Spleen (tissue), 11 donors: Measurements from ENCODE around the gene ZBTB4. TPM values are rescaled to one million over a fixed set of nuclear protein-coding genes. Genes with fewer than 3 reads are reported as not detected.

ENCODE experiments used
- DNase-seq: peaks from one replicate; pipeline ENCODE4 v3.0.0-alpha.2; 2020
- H3K27ac ChIP-seq, 8 donors: fragments of 200-600 bp; sonication (generic) in 7 of 8; 1 replicate in 4 of 8; 2 replicates in 4 of 8; pipeline versions ENCODE4 v1.5.0 to v1.8.0; 2016 to 2021; ENCODE audit warnings: inconsistent platforms in 4 of 8, mild to moderate bottlenecking in 4 of 8, moderate library complexity in 1 of 8
- H3K27me3 ChIP-seq, 7 donors: fragments of 200-600 bp; sonication (generic) in 6 of 7; replicated peaks in 1 of 7; 1 replicate in 4 of 7; 2 replicates in 3 of 7; pipeline versions ENCODE4 v1.5.0 to v1.8.0; 2016 to 2021; ENCODE audit warnings: inconsistent platforms in 3 of 7, mild to moderate bottlenecking in 1 of 7
- H3K36me3 ChIP-seq, 6 donors: fragments of 200-600 bp; sonication (generic) in 5 of 6; 1 replicate in 4 of 6; 2 replicates in 2 of 6; pipeline versions ENCODE4 v1.5.0 to v1.8.0; 2016 to 2021; ENCODE audit warnings: inconsistent platforms in 2 of 6
- H3K4me1 ChIP-seq, 6 donors: fragments of 200-600 bp; sonication (generic) in 5 of 6; 1 replicate in 3 of 6; 2 replicates in 3 of 6; pipeline versions ENCODE4 v1.5.0 to v1.8.0; 2016 to 2021; ENCODE audit warnings: inconsistent platforms in 3 of 6
- H3K4me3 ChIP-seq, 8 donors: fragments of 200-600 bp; sonication (generic) in 7 of 8; 1 replicate in 4 of 8; 2 replicates in 4 of 8; pipeline versions ENCODE4 v1.5.0 to v1.8.0; 2016 to 2021; ENCODE audit warnings: inconsistent platforms in 4 of 8, mild to moderate bottlenecking in 4 of 8, moderate library complexity in 2 of 8
- H3K9me3 ChIP-seq, 8 donors: fragments of 200-600 bp; sonication (generic) in 7 of 8; 1 replicate in 4 of 8; 2 replicates in 4 of 8; pipeline versions ENCODE4 v1.5.0 to v1.8.0; 2016 to 2021; ENCODE audit warnings: inconsistent platforms in 4 of 8
- POLR2A ChIP-seq, 3 donors: fragments of 450-650 bp; IDR thresholded peaks; one replicate each; pipeline ENCODE4 v1.5.1; 2017; ENCODE audit warnings: antibody characterized with exemption in 3 of 3, mild to moderate bottlenecking in 1 of 3
- POLR2AphosphoS5 ChIP-seq, 3 donors: sonication (generic); formaldehyde crosslinking; IDR thresholded peaks; one replicate each; pipeline ENCODE4 v1.5.1; 2017; ENCODE audit warnings: antibody characterized with exemption in 3 of 3
- WGBS, 5 donors: extraction: QIAGEN DNeasy Blood & Tissue Kit in 3 of 5; methylation state at CpG; one replicate each; pipeline versions ENCODE4 v1.1.5 to v1.1.7; 2013 to 2018; 5-methylcytosine and 5-hydroxymethylcytosine counted together
- intact Hi-C: fragments of 100-400 bp; cut with DNase I; formaldehyde crosslinking; loops from one replicate; pipeline ENCODE4 v1.15.0; 2023; ENCODE audit warnings: low total_unique reads
- polyA plus RNA-seq, 3 donors: library from polyadenylated mRNA; stranded (reverse); fragments of 200-250 nt; gene quantifications; one replicate each; pipeline ENCODE4 v1.2.1, GENCODE V29; 2013
- total RNA-seq, 7 donors: library from RNA; depleted of rRNA in 3 of 7; stranded (reverse); fragments of >200 nt in 3 of 7; fragmentation: NEBNext Ultra II Directional in 4 of 7; extraction: Animal tissue kit (Norgen Biotek cat#: 25700) in 4 of 7; gene quantifications; one replicate each; pipeline versions ENCODE4 v1.1.0 to v1.2.1, GENCODE V29; 2016 to 2021
- TF ChIP-seq, protein P1 (sequence below), 11 experiments: fragments of 200-600 bp in 7 of 11; fragments of 450-650 bp in 4 of 11; sonication (generic) in 4 of 11; IDR thresholded peaks in 8 of 11; conservative IDR thresholded peaks in 3 of 11; 1 replicate in 7 of 11; 2 replicates in 4 of 11; pipeline versions ENCODE4 v1.4.0 to v1.8.0; 2016 to 2021; ENCODE audit warnings: antibody characterized with exemption in 11 of 11, inconsistent platforms in 4 of 11, mild to moderate bottlenecking in 1 of 11
- donor health status: healthy with polysubstance abuse.
- donor health status: DM: no; HTN: no; CAD: no; lungs with moderate emphysema.
- donor health status: DM: no; HTN: no; CAD: no.
- donor health status: Bipolar disorder and iron deficiency.
- donor health status: healthy.
- donor health status: DM: no; HTN: no; CAD: no.
- donor health status: DM: yes; HTN: yes; CAD: no.

Gene ZBTB4
- total and polyA plus RNA-seq, 10 donors, result 10.5 to 68.8 (median 42.2) TPM

- intact Hi-C loops, result no loop called here
- TF ChIP-seq POLR2AphosphoS5 (IDR thresholded peaks at IDR 0.05) (peak in 1 of 3 donors; percentile 49), POLR2A (IDR thresholded peaks at IDR 0.05) (no peak)
- Histone ChIP-seq H3K27ac (no peak overlapping the region), H3K4me1 (peaks cover 36 to 71% (median 65%) of the 10 kb centered on the region in 6 donors), H3K36me3 (no peaks in the 10 kb centered on the region), H3K27me3 (peaks cover 0 to 68% (median 33%) of the 10 kb centered on the region in 7 donors), H3K9me3 (no peaks in the 10 kb centered on the region), H3K4me3 (peak overlapping the region; percentile 8 to 84 (median 24))
- peak; percentile 85 for DNase-seq
- WGBS, 5 donors, result 1 to 6% (median 2%) methylated on average over 37 to 46 of the region's 46 CpGs
Observed at GRCh38 chr17:7440113-7440833, 39.2 kb downstream of the ZBTB4 start.

GRCh38 chr17:7439462-7440112, 39.8 kb downstream of the ZBTB4 start, which contains the start of gene FGF11:
Gene FGF11, plus strand, starts transcription at chr17:7439512. Its CDS starts 109 bp downstream, at chr17:7439621.
- Histone ChIP-seq H3K36me3 (no peaks in the 10 kb centered on the region), H3K27ac (peak within 1 kb of the TSS in 6 of 8 donors; percentile 54 to 93 (median 87)), H3K4me3 (peak within 1 kb of the TSS; percentile 8 to 84 (median 70)), H3K4me1 (peaks cover 31 to 71% (median 60%) of the 10 kb centered on the region in 6 donors), H3K9me3 (no peaks in the 10 kb centered on the region), H3K27me3 (peaks cover 0 to 61% (median 28%) of the 10 kb centered on the region in 7 donors)
- DNase-seq, result no peak
- intact Hi-C loops, result loop anchor here (5.0 kb wide), 2 partner anchors 82 to 123 kb away; partner anchors contain the start of genes SENP3 and TMEM95
- whole genome bisulfite sequencing, 5 donors, result 2 to 6% (median 2%) methylated on average over 9 to 50 of the region's 50 CpGs
- peak in 2 of 3 donors; percentile 20 to 42 for TF ChIP-seq POLR2AphosphoS5 (IDR thresholded peaks at IDR 0.05)
- TF ChIP-seq POLR2A (IDR thresholded peaks at IDR 0.05), result no peak

DNA sequence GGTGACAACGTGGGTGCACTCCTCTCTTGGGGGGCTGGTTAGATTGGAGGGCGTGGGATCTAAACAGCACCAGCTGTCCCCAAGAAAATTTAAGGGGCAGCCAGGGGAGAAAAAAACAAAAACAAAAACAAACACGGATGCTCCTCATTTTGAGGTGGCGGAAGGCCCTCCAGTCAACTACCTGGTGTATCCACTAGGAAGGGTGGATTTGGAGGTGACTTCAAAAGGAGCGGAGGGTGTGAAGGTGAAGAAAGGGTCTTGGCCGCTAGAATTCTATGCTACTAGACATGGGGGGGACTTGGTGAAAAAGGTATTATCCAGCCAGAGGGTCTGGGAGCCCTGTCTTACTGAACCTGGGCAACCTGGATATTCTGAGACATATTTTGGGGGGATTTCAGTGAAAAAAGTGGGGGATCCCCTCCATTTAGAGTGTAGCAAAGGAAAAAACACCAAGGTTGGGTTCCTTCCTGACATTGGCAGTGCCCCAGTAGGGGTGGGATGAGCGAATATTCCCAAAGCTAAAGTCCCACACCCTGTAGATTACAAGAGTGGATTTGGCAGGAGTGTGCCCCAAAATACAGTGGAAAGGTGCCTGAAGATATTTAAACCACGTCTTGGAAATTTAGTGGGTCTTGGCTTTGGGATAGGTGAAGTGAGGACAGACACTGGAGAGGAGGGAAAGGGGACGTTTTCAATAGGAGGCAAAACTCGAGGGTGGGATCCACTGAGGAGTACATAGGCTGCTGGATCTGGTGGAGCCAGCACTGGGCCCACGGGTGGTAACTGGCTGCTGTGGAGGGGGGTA, 40.6 kb downstream of the ZBTB4 start:
- Histone ChIP-seq H3K36me3 (no peaks in the 10 kb centered on the region), H3K4me3 (peak overlapping the region in 7 of 8 donors; percentile 28 to 84 (median 71)), H3K9me3 (no peaks in the 10 kb centered on the region), H3K27ac (peak overlapping the region in 2 of 8 donors; percentile 86 to 88), H3K27me3 (peaks cover 0 to 55% (median 28%) of the 10 kb centered on the region in 7 donors), H3K4me1 (peaks cover 31 to 68% (median 58%) of the 10 kb centered on the region in 6 donors)
- TF ChIP-seq, protein P1, sequence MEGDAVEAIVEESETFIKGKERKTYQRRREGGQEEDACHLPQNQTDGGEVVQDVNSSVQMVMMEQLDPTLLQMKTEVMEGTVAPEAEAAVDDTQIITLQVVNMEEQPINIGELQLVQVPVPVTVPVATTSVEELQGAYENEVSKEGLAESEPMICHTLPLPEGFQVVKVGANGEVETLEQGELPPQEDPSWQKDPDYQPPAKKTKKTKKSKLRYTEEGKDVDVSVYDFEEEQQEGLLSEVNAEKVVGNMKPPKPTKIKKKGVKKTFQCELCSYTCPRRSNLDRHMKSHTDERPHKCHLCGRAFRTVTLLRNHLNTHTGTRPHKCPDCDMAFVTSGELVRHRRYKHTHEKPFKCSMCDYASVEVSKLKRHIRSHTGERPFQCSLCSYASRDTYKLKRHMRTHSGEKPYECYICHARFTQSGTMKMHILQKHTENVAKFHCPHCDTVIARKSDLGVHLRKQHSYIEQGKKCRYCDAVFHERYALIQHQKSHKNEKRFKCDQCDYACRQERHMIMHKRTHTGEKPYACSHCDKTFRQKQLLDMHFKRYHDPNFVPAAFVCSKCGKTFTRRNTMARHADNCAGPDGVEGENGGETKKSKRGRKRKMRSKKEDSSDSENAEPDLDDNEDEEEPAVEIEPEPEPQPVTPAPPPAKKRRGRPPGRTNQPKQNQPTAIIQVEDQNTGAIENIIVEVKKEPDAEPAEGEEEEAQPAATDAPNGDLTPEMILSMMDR (IDR thresholded peaks at IDR 0.05 in 8 of 11, conservative IDR thresholded peaks at IDR 0.05 in 3 of 11), result no peak
- TF ChIP-seq POLR2A (IDR thresholded peaks at IDR 0.05) (no peak), POLR2AphosphoS5 (IDR thresholded peaks at IDR 0.05) (no peak)
- intact Hi-C loops, result loop anchor here (5.0 kb wide), 2 partner anchors 82 to 123 kb away; partner anchors contain the start of genes SENP3 and TMEM95
- DNase-seq, result no peak
- 44 to 48% (median 46%) methylated on average over 11 of the region's 11 CpGs for WGBS, 5 donors

DNA sequence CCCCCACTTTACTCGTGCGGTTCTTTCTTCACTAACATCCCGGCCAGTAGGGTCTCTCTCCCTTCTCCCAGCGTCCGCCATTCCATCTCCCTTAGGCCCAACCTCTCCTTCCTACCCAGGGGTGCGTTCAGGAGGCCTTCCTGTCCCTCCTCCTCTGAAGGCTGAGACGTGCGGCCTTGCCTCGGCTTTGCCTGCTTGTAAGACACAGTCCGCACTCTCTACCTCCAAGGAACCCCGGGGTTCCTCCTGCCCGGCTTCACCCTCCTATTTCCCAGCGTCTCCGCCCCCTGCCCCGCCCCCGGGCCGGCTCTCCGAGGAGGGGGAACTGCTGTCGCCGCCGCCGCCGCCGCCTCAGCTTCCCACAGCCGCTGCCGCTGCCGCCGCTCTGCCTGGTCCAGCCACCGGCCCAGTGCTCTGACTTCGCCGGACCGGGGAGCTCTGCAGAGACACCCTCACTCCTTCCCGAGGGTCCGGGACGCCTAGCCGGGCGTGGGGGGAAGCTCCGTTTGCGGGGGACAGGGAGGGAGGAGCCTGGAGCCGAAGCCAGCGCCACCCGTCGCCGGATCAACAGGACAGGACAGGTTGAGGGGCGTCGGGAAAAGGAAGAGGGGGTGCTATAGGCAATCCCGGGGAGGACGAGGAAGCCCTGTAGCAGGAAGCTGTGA, 41.3 kb downstream of the ZBTB4 start:
- peak; percentile 96 for DNase-seq
- intact Hi-C loops, result loop anchor here (5.0 kb wide), 2 partner anchors 81 to 124 kb away; partner anchors contain the start of genes SENP3 and TMEM95
- H3K9me3 ChIP-seq, result no peaks in the 10 kb centered on the region

More for the DNA sequence above, 41.3 kb downstream of the ZBTB4 start:
- Histone ChIP-seq H3K36me3 (no peaks in the 10 kb centered on the region), H3K4me1 (peaks cover 31 to 68% (median 58%) of the 10 kb centered on the region in 6 donors), H3K27me3 (peaks cover 0 to 49% (median 28%) of the 10 kb centered on the region in 7 donors), H3K27ac (peak overlapping the region in 6 of 8 donors; percentile 54 to 93 (median 87)), H3K4me3 (peak overlapping the region in 7 of 8 donors; percentile 28 to 84 (median 71))
- TF ChIP-seq POLR2AphosphoS5 (IDR thresholded peaks at IDR 0.05) (peak; percentile 41 to 82 (median 74)), POLR2A (IDR thresholded peaks at IDR 0.05) (no peak)
- WGBS, 5 donors, result 10 to 16% (median 10%) methylated on average over 43 to 48 of the region's 48 CpGs
